GM19328 (cell line): ENCODE results near the gene NEDD9.

Experiments used
- ATAC-seq: cut with Tn5 transposase; IDR thresholded peaks from one replicate; pipeline ENCODE4 v1.9.1; 2021; ENCODE audit warnings: mild to moderate bottlenecking, moderate library complexity; ENCODE audit not compliant: unreplicated experiment

The NEDD9 gene

DNA sequence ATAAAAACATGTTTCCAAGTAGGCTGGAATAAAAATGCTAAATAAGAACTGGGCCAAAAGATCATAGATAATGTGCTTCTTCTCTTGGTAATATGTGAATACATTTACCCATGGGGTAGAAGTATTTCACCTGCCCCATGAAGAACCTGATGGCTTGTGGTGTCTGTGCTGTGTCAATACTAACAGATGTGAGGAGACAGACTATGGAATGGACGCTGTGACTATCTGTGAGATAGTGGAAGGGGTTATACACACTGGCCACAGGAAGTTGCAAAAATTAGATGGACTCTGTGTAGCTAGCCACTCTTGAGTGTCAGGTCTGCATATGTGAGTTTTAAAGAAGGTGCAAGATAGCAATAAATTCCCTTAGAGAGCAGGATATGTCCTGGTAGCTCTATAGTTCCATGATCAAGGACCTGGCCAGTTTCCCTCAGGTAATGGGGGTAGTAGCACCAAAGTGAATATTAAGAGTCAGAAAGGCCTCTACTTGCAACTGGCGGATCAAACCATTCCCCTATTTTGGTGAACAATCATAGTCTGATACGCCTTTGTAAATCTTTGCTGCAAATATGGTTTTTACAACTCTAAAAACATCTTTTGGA, 48.6 kb downstream of the NEDD9 start:
- ATAC-seq = no peak

GRCh38 chr6:11181478-11182136, 50.9 kb downstream of the NEDD9 start:
- ATAC-seq = no peak

GRCh38 chr6:11179419-11180202, 52.9 kb downstream of the NEDD9 start:
- no peak for ATAC-seq

GRCh38 chr6:11179088-11179418, 53.4 kb downstream of the NEDD9 start:
- ATAC-seq = no peak

- ATAC-seq = no peak
Observed at GRCh38 chr6:11177271-11177670, 55.2 kb downstream of the NEDD9 start.

- no peak for ATAC-seq
Observed at GRCh38 chr6:11174242-11174611, 58.2 kb downstream of the NEDD9 start.

DNA sequence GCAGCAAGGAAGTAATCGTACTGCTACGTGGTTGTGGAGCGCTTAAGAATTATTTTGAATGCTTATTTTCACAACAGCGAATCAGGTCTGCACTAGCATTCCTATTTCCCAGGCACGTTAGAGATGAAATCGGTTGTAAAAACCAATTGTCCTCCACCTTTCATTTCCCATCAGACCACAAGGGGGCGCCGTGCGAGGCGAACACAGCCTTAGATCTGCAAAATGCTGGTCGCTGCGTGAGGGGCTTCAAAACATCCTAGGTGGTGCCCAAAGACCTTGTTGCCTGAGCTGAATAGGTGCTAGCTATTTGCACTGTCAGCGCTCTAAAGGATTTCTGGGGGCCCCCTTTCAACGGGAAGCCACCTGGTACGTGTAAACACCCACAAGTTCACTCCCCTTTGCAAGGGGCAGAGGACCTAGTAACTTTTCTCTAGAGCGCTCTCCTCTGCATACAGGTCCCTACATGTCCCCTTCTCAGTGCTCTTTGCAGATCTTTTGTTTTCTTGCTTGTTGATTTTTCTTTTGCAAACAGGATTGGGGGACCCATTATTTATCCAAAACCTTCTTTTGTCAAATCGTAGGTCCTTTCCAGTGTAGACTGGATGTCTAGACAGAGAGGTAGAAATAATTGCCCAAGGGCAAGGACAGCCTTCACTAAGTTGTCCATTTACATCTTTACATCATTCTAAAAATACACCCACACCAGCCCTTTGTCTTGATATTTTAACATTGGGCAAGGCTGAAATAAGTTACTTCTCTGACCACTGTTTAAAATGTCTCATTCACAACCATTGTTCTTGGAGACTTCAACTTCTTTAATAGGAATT, 59.8 kb downstream of the NEDD9 start:
- no peak for ATAC-seq

DNA sequence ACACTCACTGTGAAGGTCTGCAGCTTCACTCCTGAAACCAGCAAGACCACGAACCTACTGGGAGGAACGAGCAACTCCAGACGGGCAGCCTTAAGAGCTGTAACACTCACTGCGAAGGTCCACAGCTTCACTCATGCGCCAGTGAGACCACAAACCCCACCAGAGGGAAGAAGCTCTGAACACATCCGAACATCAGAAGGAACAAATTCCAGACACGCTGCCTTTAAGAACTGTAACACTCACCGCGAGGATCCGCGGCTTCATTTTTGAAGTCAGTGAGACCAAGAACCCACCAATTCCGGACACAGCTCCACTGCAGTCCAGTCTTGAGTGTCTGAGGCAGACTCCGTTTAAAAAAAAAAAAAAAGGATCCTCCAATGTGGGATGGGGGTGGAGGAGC, 60.5 kb downstream of the NEDD9 start:
- ATAC-seq = no peak

- ATAC-seq = no peak
Observed at GRCh38 chr6:11168091-11168635, 64.3 kb downstream of the NEDD9 start.

- ATAC-seq = no peak
Observed at GRCh38 chr6:11166948-11167347, 65.5 kb downstream of the NEDD9 start.

DNA sequence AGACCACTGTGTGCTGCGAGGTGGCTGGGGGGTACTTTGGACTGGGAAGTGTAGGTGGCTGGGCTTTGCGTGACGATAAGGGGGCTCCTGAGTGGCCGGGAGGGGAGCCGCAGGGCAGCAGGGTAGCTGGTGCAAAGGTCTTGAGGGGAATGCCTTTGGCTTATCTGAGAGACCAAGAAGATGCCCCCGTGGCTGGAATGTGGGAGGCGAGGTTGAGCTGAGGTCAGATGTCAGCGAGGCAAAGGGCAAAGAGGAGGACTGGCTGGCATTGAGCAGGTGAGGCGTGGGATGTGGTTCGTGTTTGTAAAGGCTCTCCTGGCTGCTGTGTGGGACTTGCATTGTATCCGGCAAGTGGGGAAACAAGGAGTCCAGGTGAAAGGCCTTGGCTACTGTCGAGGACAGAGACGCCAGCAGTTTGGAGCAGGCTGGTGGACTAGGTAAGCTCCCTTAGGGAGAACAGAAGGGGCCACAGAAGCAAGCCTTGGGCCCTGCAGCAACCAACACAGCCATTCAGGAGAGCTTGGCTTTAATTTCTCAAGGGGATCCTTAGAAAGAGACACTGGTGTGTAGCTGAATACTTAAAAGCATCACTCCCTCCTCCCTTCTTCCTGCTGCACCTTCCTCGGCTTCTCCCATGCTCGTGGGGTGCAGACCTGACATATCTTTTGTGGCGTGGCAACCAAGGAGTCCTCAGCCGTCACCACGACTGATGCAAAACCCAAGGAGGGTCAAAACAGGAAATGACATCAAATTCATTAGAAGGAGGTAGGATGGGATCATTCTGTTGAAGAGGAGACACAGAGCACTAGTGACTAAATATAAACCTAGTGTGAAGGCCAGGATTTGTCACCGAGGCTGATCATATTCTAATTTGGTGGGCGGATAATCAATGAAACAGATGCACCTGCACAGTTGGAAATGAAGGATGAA, 67.5 kb downstream of the NEDD9 start:
- ATAC-seq = no peak

DNA sequence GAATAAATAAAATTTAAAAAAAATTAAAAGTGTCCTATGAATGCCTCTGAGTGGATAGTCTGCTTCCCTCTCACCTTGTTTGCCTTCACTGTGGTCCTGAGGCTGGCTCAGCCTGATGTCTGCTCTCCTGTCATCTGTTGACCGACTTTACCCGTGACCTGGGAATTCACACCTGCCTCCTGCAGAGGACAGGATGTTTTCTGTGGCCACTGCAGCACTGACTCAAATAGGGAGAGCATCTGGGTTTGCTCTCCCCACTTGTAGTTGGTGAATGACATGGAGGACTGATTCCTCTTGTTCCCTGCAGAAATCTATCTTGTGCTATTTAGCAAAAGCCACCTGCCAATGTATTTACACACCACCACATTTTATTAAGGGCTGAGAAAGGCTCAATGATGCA, 68.5 kb downstream of the NEDD9 start:
- ATAC-seq = no peak

GRCh38 chr6:11162262-11162661, 70.2 kb downstream of the NEDD9 start:
- no peak for ATAC-seq

GRCh38 chr6:11161031-11161956, 71.2 kb downstream of the NEDD9 start:
- ATAC-seq = no peak

GRCh38 chr6:11160199-11160598, 72.3 kb downstream of the NEDD9 start:
- ATAC-seq = no peak

- no peak for ATAC-seq
Observed at GRCh38 chr6:11155589-11155988, 76.9 kb downstream of the NEDD9 start.

- no peak for ATAC-seq
Observed at GRCh38 chr6:11153447-11153846, 79.0 kb downstream of the NEDD9 start.

DNA sequence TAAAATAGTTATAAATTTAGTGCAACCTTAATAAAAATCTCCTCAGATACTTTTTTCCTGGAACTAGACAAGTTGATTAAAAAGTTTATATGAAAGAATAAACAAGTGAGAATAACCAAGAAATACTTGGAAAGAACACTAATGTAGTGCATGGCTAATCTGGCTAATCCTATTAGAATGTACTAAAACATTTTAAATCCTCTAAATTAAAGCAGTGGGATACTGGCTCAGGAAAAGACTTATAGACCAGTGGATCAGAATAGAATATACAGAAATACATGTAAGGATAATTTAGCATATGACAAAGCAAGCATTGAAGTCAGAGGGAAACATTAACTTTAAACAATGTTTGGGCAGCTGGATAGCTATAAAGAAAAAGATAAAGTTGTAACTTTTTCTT, 79.9 kb downstream of the NEDD9 start:
- ATAC-seq = no peak

DNA sequence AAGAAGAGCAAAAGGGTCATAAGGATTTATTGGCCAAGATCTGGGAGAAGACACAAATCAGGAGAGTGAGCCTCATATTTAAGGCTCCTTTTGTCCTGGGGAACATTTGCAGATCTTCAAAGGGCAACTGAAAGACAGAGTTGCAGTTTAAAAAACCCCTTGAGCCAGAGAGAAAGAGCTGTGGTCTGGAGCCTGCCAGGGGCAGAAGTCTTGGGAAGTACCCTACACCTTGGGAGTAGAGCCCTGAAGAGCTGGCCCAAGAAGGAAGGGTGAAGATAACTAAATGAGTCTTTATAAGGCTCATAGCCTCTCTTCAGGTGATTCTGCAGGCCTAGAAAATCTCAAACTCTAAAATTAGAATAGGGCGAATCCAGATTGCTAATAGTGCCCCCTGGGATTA, 81.0 kb downstream of the NEDD9 start:
- no peak for ATAC-seq
